Effector CD8-positive, alpha-beta T cell (primary cell): ENCODE measurements around the gene SIGLEC1.

ENCODE experiments used
- DNase-seq: peaks from one replicate; lab custom pipeline; 2025; lab: John Stamatoyannopoulos, UW

Gene SIGLEC1

DNA sequence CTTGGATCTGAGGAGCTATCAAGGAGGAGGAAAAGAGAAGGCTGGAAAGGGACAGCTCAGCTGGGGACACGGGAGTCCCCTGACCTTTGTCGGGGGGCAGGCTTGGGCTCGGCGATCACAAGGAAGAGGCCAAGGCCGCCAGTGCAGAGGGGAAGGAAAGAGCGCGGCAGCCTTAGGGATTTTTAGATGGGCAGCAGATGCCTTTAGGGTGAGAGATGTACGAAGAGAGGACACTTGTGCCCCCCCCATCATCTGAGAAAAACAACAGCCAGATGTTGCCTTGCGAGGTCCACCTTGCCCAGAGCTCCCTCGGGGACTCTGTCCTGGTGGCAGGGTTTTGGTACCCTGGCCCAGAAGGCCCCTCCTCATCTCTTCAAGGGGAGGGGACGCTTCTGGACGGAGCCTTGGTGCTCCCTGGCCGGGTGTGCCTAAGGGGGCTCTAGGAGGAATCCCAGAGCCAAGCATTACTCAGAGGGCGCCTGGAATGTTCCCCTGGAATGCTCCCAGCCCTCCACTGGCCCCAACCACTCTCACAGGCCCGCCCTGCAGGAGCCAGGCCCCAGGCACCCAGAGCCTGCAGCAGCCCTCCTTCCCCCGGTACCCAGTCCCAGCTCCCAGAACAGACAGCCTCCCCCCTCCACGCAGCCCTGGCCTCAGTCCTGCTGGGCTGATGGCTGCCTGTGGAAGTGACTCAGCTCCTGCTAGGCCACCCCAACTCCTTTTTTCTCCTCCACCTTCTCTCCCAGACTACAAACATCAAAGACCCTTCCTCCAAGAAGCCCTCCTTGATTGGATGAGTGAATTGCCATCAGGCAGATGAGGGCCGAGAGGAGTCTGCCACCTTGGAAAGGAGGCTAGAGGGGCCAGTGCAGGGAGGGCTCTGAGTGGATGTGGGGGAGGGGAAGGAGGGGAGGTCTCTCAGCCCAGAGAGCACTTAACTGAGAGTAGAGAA lies 32.4 kb downstream of the SIGLEC1 start:
- DNase-seq = no peak

DNA sequence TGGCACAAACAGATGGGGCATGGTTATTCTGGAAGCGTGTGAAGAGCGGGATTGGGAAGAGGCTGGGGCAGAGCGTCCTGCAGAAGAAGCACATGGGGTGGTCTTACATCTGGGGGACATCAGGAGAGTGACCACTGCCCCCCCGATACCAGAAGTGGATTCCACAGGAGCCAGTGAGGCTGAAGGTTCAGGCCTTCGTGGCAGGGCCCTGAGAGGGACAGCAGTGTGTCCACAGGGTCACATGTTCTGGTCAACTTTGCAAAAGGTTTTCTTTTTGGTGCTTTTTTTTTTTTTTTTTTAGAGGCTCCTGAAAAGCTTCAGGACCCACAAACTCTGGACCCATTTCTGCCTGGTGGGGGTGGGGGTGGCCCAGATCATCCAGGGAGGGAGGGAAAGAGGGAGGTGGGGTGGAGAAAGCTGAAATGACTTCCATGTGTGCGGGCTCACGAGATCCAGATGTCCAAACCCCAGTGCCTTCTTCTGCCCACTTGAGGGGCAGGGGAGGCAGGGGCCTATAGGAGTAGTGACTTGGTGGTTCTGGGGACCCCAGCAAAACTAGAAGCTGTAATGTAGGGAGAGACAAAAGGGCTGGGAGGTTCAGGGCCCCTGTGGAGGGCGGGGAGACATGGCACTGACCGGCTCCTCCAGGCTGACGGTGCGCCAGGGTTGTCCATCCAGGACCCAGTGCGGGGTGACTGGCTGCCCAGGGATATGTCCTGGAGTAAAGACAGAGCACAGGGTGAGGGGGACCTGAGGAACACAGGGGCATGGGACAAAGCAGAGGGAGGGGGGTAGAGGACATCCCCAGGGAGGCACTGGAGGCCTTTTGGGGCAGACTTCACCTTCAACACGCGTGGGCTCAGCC lies 33.3 kb downstream of the SIGLEC1 start:
- DNase-seq = no peak

GRCh38 chr20:3678198-3678597 lies 34.2 kb downstream of the SIGLEC1 start:
- no peak for DNase-seq

- no peak for DNase-seq
Observed at GRCh38 chr20:3677733-3678132, 34.7 kb downstream of the SIGLEC1 start.

DNA sequence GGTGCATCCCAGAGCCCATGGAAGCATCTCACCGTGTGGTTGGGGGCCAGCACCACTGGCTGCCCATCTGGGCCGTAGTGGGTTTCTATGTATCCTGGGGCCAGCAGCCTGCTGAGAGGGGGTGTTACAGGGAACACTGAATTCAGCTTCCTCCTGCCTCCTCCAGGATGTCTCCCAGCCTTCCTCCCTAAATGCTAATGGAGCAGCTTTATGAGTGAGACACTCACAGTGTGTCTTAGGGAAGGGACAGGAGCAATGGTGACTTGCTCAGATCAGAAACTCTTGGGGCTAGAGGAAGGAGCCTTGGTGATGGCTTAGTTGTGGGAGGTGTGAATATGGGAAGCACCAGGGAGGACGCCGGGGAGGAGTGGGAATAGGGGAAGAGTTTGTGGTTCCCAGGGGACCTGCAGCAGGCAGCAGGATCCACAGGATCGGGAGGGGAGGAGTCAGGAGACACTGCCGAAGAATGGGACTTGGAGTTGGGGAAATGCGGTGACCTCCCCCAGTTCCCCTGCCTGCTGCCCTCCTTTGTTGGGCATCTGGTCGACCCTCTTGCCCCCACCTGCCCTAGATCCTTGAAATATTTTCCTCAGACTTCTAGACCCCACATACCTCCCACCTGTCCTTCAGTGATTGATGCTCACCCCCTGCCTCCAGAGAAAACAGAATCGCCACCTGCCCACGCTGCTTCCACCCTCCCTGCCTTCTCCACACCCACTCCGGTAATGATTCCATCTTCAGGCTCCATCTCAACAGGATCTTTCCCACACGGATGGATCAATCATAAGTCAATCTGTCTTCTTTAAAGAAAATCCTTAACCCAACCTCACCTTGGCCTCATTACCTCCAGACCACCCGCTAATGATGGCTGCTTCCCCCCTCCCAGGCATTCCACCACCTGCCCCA lies 37.2 kb downstream of the SIGLEC1 start:
- no peak for DNase-seq

GRCh38 chr20:3674447-3674846 lies 38.0 kb downstream of the SIGLEC1 start:
- no peak for DNase-seq

DNA sequence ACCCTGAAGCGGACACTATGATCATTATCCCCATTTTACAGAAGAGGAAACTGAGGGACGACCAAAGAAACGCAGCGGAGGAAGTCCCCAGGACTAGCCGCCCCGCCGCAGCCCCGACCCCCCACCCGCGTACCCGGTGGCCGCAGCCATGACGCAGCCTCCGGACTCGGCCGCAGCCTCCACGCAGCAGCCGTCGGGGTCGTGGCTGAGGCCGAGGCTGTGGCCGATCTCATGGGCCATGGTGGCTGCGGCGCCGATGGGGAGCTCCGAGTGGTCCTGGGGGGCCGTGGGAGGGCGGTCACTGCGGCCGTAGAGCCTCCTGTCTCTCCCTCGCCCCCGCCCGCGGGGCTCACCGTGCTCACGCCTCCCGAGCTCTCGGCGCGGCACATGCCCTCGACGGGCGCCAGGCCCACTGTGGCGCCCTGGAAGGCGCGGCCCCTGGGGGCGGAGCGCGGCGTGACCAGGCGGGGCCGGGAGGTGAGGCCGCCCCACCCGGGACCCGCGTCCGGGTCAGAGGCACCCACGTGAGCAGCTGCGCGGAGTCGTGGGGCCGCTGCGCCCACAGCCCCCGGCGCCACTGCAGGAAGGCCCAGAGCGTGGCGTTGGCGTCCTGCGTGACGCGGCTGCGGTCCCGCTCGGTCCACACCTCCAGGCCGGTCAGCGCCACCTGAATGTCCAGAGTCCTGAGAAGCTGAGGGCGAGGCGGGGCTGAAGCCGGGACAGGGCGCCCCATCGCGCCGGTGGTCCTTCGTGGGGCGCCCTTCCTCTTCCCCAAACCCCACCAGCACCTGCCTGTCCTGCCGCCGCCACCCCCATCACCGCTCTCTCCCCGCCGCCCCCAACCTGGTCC lies 39.0 kb downstream of the SIGLEC1 start:
- DNase-seq = no peak

- DNase-seq = no peak
Observed at GRCh38 chr20:3672547-3673171, 39.7 kb downstream of the SIGLEC1 start.

- no peak for DNase-seq
Observed at GRCh38 chr20:3671986-3672546, 40.3 kb downstream of the SIGLEC1 start.

DNA sequence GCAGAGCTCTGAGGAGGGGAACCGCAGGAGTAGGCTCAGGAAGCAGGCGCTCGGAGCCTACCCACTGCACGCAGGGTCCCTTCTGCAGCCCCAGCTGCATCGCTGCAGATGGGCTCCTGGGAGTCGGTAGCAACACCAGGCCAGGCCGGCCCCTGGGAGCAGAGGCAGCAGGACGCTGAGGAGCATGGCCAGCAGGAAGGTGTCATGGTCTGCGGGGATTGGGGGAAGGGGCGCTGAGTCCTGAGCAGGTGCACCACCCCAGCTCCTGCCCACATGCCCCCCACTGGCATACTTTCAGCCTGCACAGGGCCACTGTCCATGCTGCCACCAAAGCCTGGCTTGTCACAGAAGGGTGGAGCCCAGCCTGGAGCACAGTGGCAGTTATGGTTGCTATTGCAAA lies 41.5 kb downstream of the SIGLEC1 start:
- no peak for DNase-seq

DNA sequence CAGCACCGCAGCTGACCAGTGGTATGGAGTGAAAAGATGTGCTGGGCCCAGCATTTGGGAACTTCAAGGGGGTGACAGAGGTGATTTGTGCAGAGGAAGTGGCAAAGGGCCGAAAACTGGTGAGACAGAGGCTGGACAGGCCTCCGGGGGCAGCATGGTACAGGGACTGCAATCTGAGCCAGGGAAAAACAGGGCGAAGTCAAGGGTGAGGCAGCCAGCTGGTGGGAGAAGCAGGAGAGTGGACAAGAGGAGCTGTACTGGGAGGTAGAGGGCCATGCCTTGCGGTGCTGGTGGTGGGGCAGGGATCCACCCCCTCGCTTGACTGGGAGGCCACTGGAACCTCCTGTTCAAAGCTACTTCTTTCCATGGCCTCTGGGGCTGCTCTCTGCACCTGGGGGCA lies 41.9 kb downstream of the SIGLEC1 start:
- no peak for DNase-seq

DNA sequence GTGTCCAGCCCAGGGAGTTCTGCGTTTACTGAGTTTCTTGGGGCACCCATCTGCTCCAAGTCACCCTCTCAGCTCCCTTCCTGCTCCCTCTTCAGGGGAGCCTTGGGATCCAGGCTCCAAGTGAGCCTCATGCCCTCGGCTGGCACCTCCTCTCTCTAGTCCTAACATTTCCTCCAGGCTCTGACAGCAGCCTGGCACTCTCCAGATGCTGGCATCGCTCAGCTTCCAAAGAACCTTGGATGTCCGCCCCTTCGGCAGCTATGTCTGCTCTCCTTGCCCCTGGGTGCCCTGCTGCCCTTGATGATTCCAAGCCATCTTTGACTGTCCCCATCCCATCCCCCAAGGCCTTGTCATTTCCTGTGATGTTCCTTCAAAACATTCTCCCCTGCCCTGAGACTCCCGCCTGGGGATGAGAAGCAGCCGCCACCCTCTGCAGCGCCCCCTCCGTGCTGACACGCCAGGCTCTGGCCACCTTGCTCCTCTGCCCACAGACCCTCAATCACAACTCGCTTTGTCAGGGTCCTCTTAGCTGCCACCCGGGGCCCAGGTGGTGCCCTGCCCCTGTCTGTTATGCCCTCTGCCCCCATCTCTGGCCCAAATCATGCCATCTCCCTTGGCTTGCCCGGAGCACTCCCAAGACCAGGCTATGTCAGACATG lies 42.6 kb downstream of the SIGLEC1 start:
- DNase-seq = no peak

DNA sequence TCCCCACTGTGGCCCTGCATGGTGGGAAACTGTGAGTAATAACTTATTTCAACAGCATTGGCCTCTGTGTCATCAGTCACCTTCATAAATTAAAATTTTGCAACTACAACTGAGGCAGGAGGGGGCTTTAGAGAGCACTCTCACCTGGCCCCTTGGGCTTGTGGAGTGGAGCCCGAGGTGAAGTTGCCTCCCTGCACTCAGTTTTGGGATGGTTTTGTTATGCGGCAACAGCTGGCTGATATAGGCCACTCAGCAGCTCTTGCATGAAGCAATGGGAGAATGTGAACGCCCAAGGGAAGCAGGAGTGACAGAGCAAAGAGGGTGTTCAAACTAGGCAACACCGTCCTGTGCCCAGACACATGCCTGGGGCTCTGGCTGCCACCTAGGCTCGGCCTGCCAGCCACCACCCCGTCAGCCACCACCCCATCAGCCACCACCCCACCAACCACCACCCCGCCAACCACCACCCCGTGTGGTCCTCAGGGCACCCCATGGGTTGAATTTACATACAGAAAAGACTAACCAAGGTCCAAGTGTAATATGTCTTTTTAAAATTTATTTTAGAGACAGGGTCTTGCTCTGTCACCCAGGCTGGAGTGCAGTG lies 44.9 kb downstream of the SIGLEC1 start:
- no peak for DNase-seq

DNA sequence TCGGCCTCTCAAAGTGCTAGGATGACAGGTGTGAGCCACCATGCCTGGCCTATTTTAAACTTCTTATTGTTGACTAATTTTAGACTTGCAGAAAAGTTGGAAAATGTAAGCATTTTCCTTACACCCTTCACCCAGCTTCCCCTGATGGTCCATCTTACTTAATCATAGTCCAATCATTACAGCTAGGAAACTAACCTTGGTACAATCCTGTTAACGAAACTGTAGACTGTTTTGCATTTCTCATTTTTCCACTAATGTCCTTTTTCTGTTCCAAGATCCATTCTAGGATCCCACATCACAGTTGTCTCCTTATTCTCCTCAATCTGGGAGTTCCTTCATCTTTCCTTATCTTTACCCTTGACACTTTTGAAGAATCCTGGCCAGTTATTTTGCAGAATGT lies 48.5 kb downstream of the SIGLEC1 start:
- no peak for DNase-seq

GRCh38 chr20:3663031-3663701 lies 49.2 kb downstream of the SIGLEC1 start, which contains the start of gene GFRA4:
Gene GFRA4 (minus strand): TSS chr20:3663399. CDS start chr20:3663399, 0 bp downstream.
- DNase-seq = no peak
